ENCODE data around the gene CTNND2.

CTNND2 gene

GRCh38 chr5:11234501-11234911, 669.7 kb downstream of the CTNND2 start:
- DNase-seq (ENCODE audit: low spot score), result no peak
- no peak for TF ChIP-seq CTCF (conservative IDR thresholded peaks at IDR 0.05; ENCODE audit: low read depth)
- H3K27ac ChIP-seq, result no peak overlapping the region
- ChIA-PET POLR2A (ENCODE audit: low non-redundant PET) (no interaction called here), CTCF (no interaction called here)

GRCh38 chr5:11230890-11231289, 673.4 kb downstream of the CTNND2 start:
- ChIA-PET POLR2A (ENCODE audit: low non-redundant PET) (no interaction called here), CTCF (no interaction called here)
- TF ChIP-seq CTCF (conservative IDR thresholded peaks at IDR 0.05; ENCODE audit: low read depth), result no peak

GRCh38 chr5:11227064-11227463, 677.2 kb downstream of the CTNND2 start:
- no peak for TF ChIP-seq CTCF (conservative IDR thresholded peaks at IDR 0.05; ENCODE audit: low read depth)
- POLR2A ChIA-PET (ENCODE audit: low non-redundant PET), result no interaction called here
- no peak overlapping the region for H3K27ac ChIP-seq
- CTCF ChIA-PET, result no interaction called here
- DNase-seq (ENCODE audit: low spot score), result no peak

More at GRCh38 chr5:11230890-11231289, 673.4 kb downstream of the CTNND2 start:
- no peak overlapping the region for H3K27ac ChIP-seq
- no peak for DNase-seq (ENCODE audit: low spot score)

GRCh38 chr5:11224436-11225187, 679.6 kb downstream of the CTNND2 start:
- ChIA-PET CTCF (interaction anchor here (0.7 kb wide), 1 partner anchor 58 kb away, joined by 3 read pairs; no protein-coding TSS in a partner anchor), POLR2A (ENCODE audit: low non-redundant PET) (no interaction called here)
- no peak for DNase-seq (ENCODE audit: low spot score)
- TF ChIP-seq CTCF (conservative IDR thresholded peaks at IDR 0.05; ENCODE audit: low read depth), result no peak
- H3K27ac ChIP-seq, result no peak overlapping the region

- TF ChIP-seq CTCF (conservative IDR thresholded peaks at IDR 0.05; ENCODE audit: low read depth), result no peak
- POLR2A ChIA-PET (ENCODE audit: low non-redundant PET), result no interaction called here
- CTCF ChIA-PET, result no interaction called here
- no peak for DNase-seq (ENCODE audit: low spot score)
- H3K27ac ChIP-seq, result no peak overlapping the region
Measured at GRCh38 chr5:11222169-11222568, 682.1 kb downstream of the CTNND2 start.

GRCh38 chr5:11214864-11215644, 689.2 kb downstream of the CTNND2 start:
- no peak for DNase-seq (ENCODE audit: low spot score)
- TF ChIP-seq CTCF (conservative IDR thresholded peaks at IDR 0.05; ENCODE audit: low read depth), result no peak
- H3K27ac ChIP-seq, result no peak overlapping the region
- CTCF ChIA-PET, result interaction anchor here (0.7 kb wide), 1 partner anchor 86 kb away, joined by 4 read pairs; no protein-coding TSS in a partner anchor
- POLR2A ChIA-PET (ENCODE audit: low non-redundant PET), result no interaction called here

Data from RWPE1 (cell line).